Measurements from ENCODE around the gene IRX1. TPM values are rescaled to one million over a fixed set of nuclear protein-coding genes. Genes with fewer than 3 reads are reported as not detected.

The IRX1 gene
- total and polyA plus RNA-seq, 4 donors = 0.33 TPM; not detected in 3

GRCh38 chr5:3650868-3651267, 55.2 kb downstream of the IRX1 start:
- no peaks in the 10 kb centered on the region for H3K36me3 ChIP-seq (ENCODE audit: control insufficient read depth in 4 of 4, insufficient read depth in 3 of 4, low read depth in 1 of 4, low read length in 3 of 4)
- no peak overlapping the region for H3K4me3 ChIP-seq (ENCODE audit: low read depth in 1 of 3, low read length in 3 of 3)
- H3K9ac ChIP-seq (ENCODE audit: low read depth in 1 of 2, low read length in 2 of 2) = no peak overlapping the region
- WGBS = 75% methylated on average over 8 of the region's 8 CpGs
- H3K9me3 ChIP-seq (ENCODE audit: control insufficient read depth in 4 of 4, low read length in 3 of 4) = no peaks in the 10 kb centered on the region
- DNase-seq (ENCODE audit: low spot score) = no peak
- TF ChIP-seq YY1 (IDR thresholded peaks at IDR 0.05) (no peak), HNF4G (IDR thresholded peaks at IDR 0.05) (no peak), SP1 (IDR thresholded peaks at IDR 0.05) (no peak)
- no peak overlapping the region for H3K27ac ChIP-seq (ENCODE audit: low read depth in 1 of 2, low read length in 2 of 2)
- H3K27me3 ChIP-seq (ENCODE audit: control insufficient read depth in 4 of 4, insufficient read depth in 4 of 4, low read length in 3 of 4) = peaks cover 0 to 4% (median 0%) of the 10 kb centered on the region in 4 donors
- H3K4me1 ChIP-seq (ENCODE audit: control insufficient read depth in 4 of 4, insufficient read depth in 4 of 4, low read length in 3 of 4) = no peaks in the 10 kb centered on the region
